C4-2B (cell line): Measurements from ENCODE around the gene ATG2A.

ENCODE experiments used
- H3K27ac ChIP-seq: fragments of 450-650 bp; 2 replicates; pipeline ENCODE4 v1.5.1; 2017
- ZFX ChIP-seq: fragments of 450-650 bp; IDR thresholded peaks from 2 replicates; pipeline ENCODE4 v1.6.1; 2017
- TF ChIP-seq, protein P1 (sequence below): fragments of 450-650 bp; conservative IDR thresholded peaks from 2 replicates; pipeline ENCODE4 v1.5.1; 2017; ENCODE audit warnings: mild to moderate bottlenecking

ATG2A gene

DNA sequence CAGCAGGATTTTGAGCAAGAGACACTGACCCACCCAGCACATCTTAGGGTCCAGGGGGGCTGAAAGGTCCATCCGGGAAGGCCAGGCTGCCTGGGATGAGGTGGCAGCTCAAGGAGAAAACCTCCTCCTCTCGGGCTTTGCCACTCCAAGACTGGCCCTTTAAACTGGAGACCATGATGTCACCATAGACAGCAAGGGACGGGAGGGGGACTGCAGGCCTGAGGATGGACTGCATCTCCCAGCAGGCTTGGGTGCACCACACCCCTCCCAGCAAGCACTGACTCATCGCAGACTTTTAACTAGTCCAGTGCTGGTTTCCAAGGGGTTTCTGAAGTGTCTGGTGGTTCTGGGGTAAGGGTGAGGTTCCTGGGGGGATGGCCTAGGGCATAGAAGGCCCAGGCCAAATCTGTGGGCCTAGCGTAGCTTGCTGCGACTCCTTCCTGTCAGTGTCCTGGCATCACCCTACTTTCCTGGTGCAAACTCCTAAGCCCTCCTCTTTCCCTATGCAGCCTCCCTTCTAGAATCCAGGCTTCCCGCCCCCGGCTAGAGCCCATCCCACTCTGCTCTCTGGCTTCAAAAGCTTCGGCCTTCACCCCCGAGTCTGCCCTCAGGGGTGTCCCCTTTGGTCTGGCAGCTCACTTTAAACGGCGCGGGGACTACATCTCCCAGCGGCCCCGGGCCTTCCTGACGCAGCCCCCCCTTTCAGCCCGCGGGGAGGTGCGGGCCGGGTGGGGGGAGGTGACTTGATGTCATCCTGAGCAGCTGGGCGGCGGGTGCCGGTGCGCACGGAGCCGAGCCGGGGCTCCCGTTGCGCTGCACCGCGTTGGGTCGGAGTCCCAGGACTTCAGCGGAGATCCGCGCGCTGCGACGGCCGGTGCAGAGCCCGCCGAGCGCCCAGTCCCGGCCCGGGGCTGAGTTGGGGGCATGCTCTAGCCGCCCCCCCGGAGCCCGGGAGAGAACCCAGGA is 7.2 kb upstream of the ATG2A start, which contains the start of gene PPP2R5B:
TSS of gene PPP2R5B (plus strand) at position 746 of the 966 bp plus-strand sequence. CDS start 1,046 bp downstream, outside the sequence.
- peak within 1 kb of the TSS; percentile 59 for H3K27ac ChIP-seq
- TF ChIP-seq ZFX: no peak
- TF ChIP-seq, protein P1, sequence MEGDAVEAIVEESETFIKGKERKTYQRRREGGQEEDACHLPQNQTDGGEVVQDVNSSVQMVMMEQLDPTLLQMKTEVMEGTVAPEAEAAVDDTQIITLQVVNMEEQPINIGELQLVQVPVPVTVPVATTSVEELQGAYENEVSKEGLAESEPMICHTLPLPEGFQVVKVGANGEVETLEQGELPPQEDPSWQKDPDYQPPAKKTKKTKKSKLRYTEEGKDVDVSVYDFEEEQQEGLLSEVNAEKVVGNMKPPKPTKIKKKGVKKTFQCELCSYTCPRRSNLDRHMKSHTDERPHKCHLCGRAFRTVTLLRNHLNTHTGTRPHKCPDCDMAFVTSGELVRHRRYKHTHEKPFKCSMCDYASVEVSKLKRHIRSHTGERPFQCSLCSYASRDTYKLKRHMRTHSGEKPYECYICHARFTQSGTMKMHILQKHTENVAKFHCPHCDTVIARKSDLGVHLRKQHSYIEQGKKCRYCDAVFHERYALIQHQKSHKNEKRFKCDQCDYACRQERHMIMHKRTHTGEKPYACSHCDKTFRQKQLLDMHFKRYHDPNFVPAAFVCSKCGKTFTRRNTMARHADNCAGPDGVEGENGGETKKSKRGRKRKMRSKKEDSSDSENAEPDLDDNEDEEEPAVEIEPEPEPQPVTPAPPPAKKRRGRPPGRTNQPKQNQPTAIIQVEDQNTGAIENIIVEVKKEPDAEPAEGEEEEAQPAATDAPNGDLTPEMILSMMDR: no peak

GRCh38 chr11:64923151-64923661 is 6.2 kb upstream of the ATG2A start:
- TF ChIP-seq, protein P1: no peak
- no peak for TF ChIP-seq ZFX
- H3K27ac ChIP-seq: no peak overlapping the region

DNA sequence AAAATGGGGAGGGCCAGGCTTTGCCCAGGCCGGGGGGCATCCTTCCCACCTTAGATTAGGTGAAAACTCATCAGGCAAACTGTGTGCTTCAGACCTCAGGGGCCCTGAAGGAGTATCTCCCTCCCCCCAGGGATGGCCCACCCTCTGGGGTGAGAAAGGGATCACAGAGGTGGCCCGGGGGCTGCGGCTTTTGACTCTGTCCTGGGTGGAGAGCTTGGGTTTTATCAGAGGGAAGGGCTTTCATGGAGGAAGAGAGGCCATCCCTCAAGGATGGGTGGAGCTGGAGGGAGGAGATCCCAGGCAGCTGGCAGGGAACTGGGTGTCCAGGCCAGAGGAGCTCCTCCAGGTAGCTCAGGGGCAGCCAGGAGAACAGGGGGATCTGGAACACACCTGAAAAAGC is 4.4 kb upstream of the ATG2A start:
- H3K27ac ChIP-seq: no peak overlapping the region

GRCh38 chr11:64920124-64920523 is 3.1 kb upstream of the ATG2A start:
- TF ChIP-seq ZFX: no peak
- TF ChIP-seq, protein P1: no peak
- H3K27ac ChIP-seq: no peak overlapping the region

More for the DNA sequence above, 4.4 kb upstream of the ATG2A start:
- TF ChIP-seq, protein P1: no peak
- no peak for TF ChIP-seq ZFX

GRCh38 chr11:64919627-64920026 is 2.6 kb upstream of the ATG2A start:
- TF ChIP-seq, protein P1: no peak
- no peak for TF ChIP-seq ZFX

DNA sequence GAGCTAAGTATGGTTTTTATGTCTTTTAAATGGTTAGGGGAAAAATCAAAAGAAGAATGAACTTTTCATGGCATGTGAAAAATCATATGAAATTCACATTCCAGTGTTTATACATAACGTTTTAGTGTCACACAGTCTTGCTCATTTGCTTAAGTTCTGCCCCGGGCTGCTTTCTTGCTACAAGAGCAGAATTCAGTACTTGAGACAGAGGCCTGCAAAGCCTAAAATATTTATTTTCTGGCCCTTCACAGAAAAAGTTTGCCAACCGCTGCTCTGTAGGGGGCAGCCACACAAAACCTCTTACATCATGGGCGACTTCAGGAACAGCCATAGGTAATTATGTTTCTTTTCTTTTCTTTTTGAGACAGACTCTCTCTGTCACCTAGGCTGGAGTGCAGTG is 1.0 kb upstream of the ATG2A start:
- peak overlapping the region; percentile 71; the same call in 1 of the 2 replicates for H3K27ac ChIP-seq
- no peak for TF ChIP-seq ZFX
- TF ChIP-seq, protein P1: no peak

More at GRCh38 chr11:64919627-64920026, 2.6 kb upstream of the ATG2A start:
- no peak overlapping the region for H3K27ac ChIP-seq

DNA sequence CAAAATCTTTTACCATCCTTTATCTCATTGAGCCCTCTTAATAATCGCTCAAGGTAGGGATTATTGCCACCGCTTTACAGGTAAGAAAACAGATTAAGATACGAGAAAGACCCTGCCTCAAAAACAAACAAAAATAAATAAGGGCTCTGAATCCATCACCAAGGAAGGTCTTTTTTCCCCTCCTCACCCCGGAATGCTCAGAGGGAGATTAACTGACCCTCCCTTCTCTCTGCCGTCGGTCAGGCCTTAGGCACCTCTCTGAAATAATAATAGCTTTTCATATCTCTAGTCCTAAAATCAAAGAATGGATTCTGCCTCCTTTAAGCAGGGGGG is 620 bp upstream of the ATG2A start:
- H3K27ac ChIP-seq: peak overlapping the region; percentile 71; the same call in 1 of the 2 replicates
- TF ChIP-seq ZFX: no peak
- TF ChIP-seq, protein P1: no peak
